OCI-LY1 (cell line): ENCODE measurements around the gene EIF2D.

Experiments
- H2AFZ ChIP-seq: fragments of 200-600 bp; sonication (generic), shearing (Covaris generic); 2 replicates; pipeline ENCODE4 v1.6.0; 2014; ENCODE audit warnings: antibody characterized with exemption, mild to moderate bottlenecking, low read length
- H3F3A ChIP-seq: fragments of 200-600 bp; sonication (generic), shearing (Covaris generic); 2 replicates; pipeline ENCODE4 v1.6.0; 2014; ENCODE audit warnings: mild to moderate bottlenecking, antibody characterized with exemption, low read length, moderate library complexity; ENCODE audit not compliant: insufficient read depth
- H3K27ac ChIP-seq: fragments of 200-600 bp; sonication (generic); 2 replicates; pipeline ENCODE4 v1.5.1; 2014; ENCODE audit warnings: low read length, mixed run types, mild to moderate bottlenecking, low read depth; ENCODE audit not compliant: poor library complexity, severe bottlenecking
- H3K27me3 ChIP-seq: fragments of 200-600 bp; sonication (generic); 2 replicates; pipeline ENCODE4 v1.6.0; 2014; ENCODE audit warnings: antibody characterized with exemption, mild to moderate bottlenecking, low read length, moderate library complexity; ENCODE audit not compliant: insufficient read depth
- H3K36me3 ChIP-seq: fragments of 200-600 bp; sonication (generic); 2 replicates; pipeline ENCODE4 v1.6.1; 2014; ENCODE audit warnings: mild to moderate bottlenecking, antibody characterized with exemption, low read length, moderate library complexity, mixed read lengths; ENCODE audit not compliant: insufficient read depth
- H3K4me1 ChIP-seq: fragments of 200-600 bp; sonication (generic); 2 replicates; pipeline ENCODE4 v1.5.1; 2014; ENCODE audit warnings: mild to moderate bottlenecking, low read length, moderate library complexity; ENCODE audit not compliant: insufficient read depth, severe bottlenecking
- H3K4me2 ChIP-seq: fragments of 200-600 bp; sonication (generic), shearing (Covaris generic); 2 replicates; pipeline ENCODE4 v1.6.1; 2014; ENCODE audit warnings: low read length
- H3K4me3 ChIP-seq: fragments of 200-600 bp; sonication (generic); 2 replicates; pipeline ENCODE4 v1.5.1; 2014; ENCODE audit warnings: low read length, low read depth, mild to moderate bottlenecking, mixed read lengths; ENCODE audit not compliant: poor library complexity, severe bottlenecking
- H3K79me2 ChIP-seq: fragments of 200-600 bp; shearing (Covaris generic); 2 replicates; pipeline ENCODE4 v1.6.1; 2016; ENCODE audit warnings: mixed run types, low read length, mixed read lengths; ENCODE audit not compliant: insufficient read depth
- H3K9ac ChIP-seq: fragments of 200-600 bp; sonication (generic), shearing (Covaris generic); 2 replicates; pipeline ENCODE4 v1.6.1; 2014; ENCODE audit warnings: mild to moderate bottlenecking, low read length, mixed read lengths
- H3K9me2 ChIP-seq: fragments of 200-600 bp; sonication (generic), shearing (Covaris generic); 2 replicates; pipeline ENCODE4 v1.6.1; 2014; ENCODE audit warnings: low read depth, mild to moderate bottlenecking, low read length, mixed read lengths
- H3K9me3 ChIP-seq: fragments of 200-600 bp; shearing (Covaris generic); 2 replicates; pipeline ENCODE4 v1.6.1; 2014; ENCODE audit warnings: low read length, mixed read lengths
- H4K20me1 ChIP-seq: fragments of 200-600 bp; sonication (generic), shearing (Covaris generic); 2 replicates; pipeline ENCODE4 v1.6.0; 2016; ENCODE audit warnings: mild to moderate bottlenecking, low read length; ENCODE audit not compliant: insufficient read depth
- EZH2 ChIP-seq: fragments of 200-600 bp; sonication (generic), shearing (Covaris generic); IDR thresholded peaks from 2 replicates; pipeline ENCODE4 v1.8.0; 2017; ENCODE audit warnings: borderline replicate concordance, mixed run types, mild to moderate bottlenecking, antibody characterized with exemption, low read length, moderate library complexity, mixed read lengths
- TF ChIP-seq, protein P1 (sequence below): fragments of 200-600 bp; sonication (generic), shearing (Covaris generic); IDR thresholded peaks from 2 replicates; pipeline ENCODE4 v1.5.1; 2017; ENCODE audit warnings: mild to moderate bottlenecking, antibody characterized with exemption, low read length, moderate library complexity, mixed read lengths

EIF2D gene

GRCh38 chr1:206658981-206659273, 46.7 kb upstream of the EIF2D start:
- Histone ChIP-seq H3K27ac (no peak overlapping the region), H3K9me3 (no peaks in the 10 kb centered on the region), H3K4me3 (no peak overlapping the region), H4K20me1 (no peaks in the 10 kb centered on the region), H3K27me3 (no peaks in the 10 kb centered on the region), H3K4me2 (no peak overlapping the region), H3F3A (no peaks in the 10 kb centered on the region), H3K9ac (no peak overlapping the region), H3K9me2 (no peaks in the 10 kb centered on the region), H2AFZ (no peak overlapping the region), H3K4me1 (peaks cover 6% of the 10 kb centered on the region), H3K79me2 (no peaks in the 10 kb centered on the region), H3K36me3 (no peaks in the 10 kb centered on the region)
- no peak for TF ChIP-seq EZH2
- TF ChIP-seq, protein P1, sequence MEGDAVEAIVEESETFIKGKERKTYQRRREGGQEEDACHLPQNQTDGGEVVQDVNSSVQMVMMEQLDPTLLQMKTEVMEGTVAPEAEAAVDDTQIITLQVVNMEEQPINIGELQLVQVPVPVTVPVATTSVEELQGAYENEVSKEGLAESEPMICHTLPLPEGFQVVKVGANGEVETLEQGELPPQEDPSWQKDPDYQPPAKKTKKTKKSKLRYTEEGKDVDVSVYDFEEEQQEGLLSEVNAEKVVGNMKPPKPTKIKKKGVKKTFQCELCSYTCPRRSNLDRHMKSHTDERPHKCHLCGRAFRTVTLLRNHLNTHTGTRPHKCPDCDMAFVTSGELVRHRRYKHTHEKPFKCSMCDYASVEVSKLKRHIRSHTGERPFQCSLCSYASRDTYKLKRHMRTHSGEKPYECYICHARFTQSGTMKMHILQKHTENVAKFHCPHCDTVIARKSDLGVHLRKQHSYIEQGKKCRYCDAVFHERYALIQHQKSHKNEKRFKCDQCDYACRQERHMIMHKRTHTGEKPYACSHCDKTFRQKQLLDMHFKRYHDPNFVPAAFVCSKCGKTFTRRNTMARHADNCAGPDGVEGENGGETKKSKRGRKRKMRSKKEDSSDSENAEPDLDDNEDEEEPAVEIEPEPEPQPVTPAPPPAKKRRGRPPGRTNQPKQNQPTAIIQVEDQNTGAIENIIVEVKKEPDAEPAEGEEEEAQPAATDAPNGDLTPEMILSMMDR: no peak

GRCh38 chr1:206658264-206658980, 46.2 kb upstream of the EIF2D start:
- Histone ChIP-seq H3K4me3 (no peak overlapping the region), H3K79me2 (no peaks in the 10 kb centered on the region), H3K4me1 (peaks cover 6% of the 10 kb centered on the region), H3K4me2 (peak overlapping the region; percentile 43), H4K20me1 (no peaks in the 10 kb centered on the region), H3F3A (no peaks in the 10 kb centered on the region), H3K9me3 (no peaks in the 10 kb centered on the region), H3K9me2 (no peaks in the 10 kb centered on the region), H3K9ac (no peak overlapping the region), H3K27me3 (no peaks in the 10 kb centered on the region), H2AFZ (no peak overlapping the region), H3K27ac (no peak overlapping the region), H3K36me3 (no peaks in the 10 kb centered on the region)
- TF ChIP-seq EZH2: no peak
- TF ChIP-seq, protein P1: peak; percentile 92

DNA sequence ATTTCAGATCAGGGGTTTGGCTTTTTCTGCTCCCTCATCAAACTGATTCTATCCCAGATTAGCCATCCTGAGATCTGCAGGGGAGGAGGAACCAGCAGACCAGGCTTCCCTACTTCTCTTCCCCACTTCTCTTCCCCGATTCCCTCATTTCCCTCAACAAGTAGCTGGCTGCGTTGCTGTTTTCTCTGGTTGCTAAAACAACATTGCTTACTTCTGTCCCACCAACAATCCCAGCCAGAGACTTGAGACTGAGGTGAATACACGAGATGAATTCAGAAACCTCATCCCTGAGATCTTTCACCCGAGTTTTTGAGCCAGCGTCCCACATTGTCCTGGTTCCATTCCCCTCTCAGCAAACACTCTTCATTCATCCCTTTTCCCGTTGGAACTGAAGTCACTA, 45.5 kb upstream of the EIF2D start:
- Histone ChIP-seq H3K9me3 (no peaks in the 10 kb centered on the region), H3K9ac (no peak overlapping the region), H2AFZ (no peak overlapping the region), H3K9me2 (no peaks in the 10 kb centered on the region), H3F3A (no peaks in the 10 kb centered on the region), H3K4me2 (no peak overlapping the region), H3K4me3 (no peak overlapping the region), H4K20me1 (no peaks in the 10 kb centered on the region), H3K36me3 (no peaks in the 10 kb centered on the region), H3K4me1 (peaks cover 6% of the 10 kb centered on the region), H3K27ac (no peak overlapping the region), H3K27me3 (no peaks in the 10 kb centered on the region), H3K79me2 (no peaks in the 10 kb centered on the region)
- TF ChIP-seq EZH2: no peak
- TF ChIP-seq, protein P1: no peak
